ENCODE data around the gene IL4I1. TPM values are rescaled to one million over a fixed set of nuclear protein-coding genes. Genes with fewer than 3 reads are reported as not detected.

Gene IL4I1
- total and polyA plus RNA-seq, 2 experiments from 2014 or later: not detected

- DNase-seq (ENCODE audit: low read depth in 1 of 2, low spot score in 1 of 2): no peak
- Histone ChIP-seq H3K36me3 (no peaks in the 10 kb centered on the region), H3K9me3 (ENCODE audit: low read depth) (no peaks in the 10 kb centered on the region), H3K27ac (no peak overlapping the region), H3K4me1 (ENCODE audit: low read depth) (no peaks in the 10 kb centered on the region), H3K4me3 (no peak overlapping the region), H3K27me3 (no peaks in the 10 kb centered on the region)
- TF ChIP-seq, protein P1, sequence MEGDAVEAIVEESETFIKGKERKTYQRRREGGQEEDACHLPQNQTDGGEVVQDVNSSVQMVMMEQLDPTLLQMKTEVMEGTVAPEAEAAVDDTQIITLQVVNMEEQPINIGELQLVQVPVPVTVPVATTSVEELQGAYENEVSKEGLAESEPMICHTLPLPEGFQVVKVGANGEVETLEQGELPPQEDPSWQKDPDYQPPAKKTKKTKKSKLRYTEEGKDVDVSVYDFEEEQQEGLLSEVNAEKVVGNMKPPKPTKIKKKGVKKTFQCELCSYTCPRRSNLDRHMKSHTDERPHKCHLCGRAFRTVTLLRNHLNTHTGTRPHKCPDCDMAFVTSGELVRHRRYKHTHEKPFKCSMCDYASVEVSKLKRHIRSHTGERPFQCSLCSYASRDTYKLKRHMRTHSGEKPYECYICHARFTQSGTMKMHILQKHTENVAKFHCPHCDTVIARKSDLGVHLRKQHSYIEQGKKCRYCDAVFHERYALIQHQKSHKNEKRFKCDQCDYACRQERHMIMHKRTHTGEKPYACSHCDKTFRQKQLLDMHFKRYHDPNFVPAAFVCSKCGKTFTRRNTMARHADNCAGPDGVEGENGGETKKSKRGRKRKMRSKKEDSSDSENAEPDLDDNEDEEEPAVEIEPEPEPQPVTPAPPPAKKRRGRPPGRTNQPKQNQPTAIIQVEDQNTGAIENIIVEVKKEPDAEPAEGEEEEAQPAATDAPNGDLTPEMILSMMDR (IDR thresholded peaks at IDR 0.05; ENCODE audit: low read depth, low read length): no peak
These were observed 23.6 kb downstream of the IL4I1 start for GRCh38 chr19:49873129-49873521.

GRCh38 chr19:49872245-49873128, 24.2 kb downstream of the IL4I1 start:
- no peak overlapping the region for H3K27ac ChIP-seq

DNA sequence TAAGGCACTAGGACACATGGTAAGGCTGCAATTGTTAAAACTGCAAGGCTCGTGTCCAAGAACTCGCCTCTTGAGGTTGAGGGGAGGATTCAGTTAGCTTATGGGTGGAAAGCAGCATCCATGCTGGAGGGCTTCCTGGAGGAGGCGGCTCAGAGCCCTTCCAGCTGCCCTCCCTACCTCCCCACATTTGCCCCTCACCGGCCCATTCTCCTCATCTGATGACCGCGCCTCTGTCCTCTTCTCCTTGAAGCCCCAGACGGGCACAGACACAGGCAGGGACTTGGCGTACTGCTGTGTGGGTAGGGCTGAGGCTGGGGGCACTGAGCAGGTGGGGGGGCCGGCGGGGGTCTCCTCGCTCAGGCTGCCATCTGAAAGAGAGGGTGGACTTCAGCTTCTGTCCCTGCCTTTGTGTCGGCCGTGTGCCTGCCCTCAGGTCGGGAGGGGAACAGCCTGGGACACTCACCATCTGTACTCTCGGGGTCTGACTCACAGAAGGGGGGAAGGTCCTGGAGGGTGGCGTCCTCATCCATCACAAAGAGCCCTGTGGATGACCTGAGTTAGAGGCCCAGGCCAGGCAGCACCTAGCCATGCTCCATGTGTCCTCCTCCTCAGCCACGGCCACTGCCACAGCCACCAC, 25.2 kb downstream of the IL4I1 start:
- DNase-seq (ENCODE audit: low read depth in 1 of 2, low spot score in 1 of 2): no peak
- H3K27me3 ChIP-seq: no peaks in the 10 kb centered on the region
- peaks cover 2% of the 10 kb centered on the region for H3K4me1 ChIP-seq (ENCODE audit: low read depth)
- no peak overlapping the region for H3K4me3 ChIP-seq
- H3K27ac ChIP-seq: no peak overlapping the region
- H3K9me3 ChIP-seq (ENCODE audit: low read depth): no peaks in the 10 kb centered on the region
- no peaks in the 10 kb centered on the region for H3K36me3 ChIP-seq
- TF ChIP-seq, protein P1 (IDR thresholded peaks at IDR 0.05; ENCODE audit: low read depth, low read length): no peak

More at GRCh38 chr19:49872245-49873128, 24.2 kb downstream of the IL4I1 start:
- Histone ChIP-seq H3K9me3 (ENCODE audit: low read depth) (no peaks in the 10 kb centered on the region), H3K27me3 (no peaks in the 10 kb centered on the region), H3K36me3 (no peaks in the 10 kb centered on the region), H3K4me3 (no peak overlapping the region), H3K4me1 (ENCODE audit: low read depth) (no peaks in the 10 kb centered on the region)
- no peak for DNase-seq (ENCODE audit: low read depth in 1 of 2, low spot score in 1 of 2)
- TF ChIP-seq, protein P1 (IDR thresholded peaks at IDR 0.05; ENCODE audit: low read depth, low read length): no peak

DNA sequence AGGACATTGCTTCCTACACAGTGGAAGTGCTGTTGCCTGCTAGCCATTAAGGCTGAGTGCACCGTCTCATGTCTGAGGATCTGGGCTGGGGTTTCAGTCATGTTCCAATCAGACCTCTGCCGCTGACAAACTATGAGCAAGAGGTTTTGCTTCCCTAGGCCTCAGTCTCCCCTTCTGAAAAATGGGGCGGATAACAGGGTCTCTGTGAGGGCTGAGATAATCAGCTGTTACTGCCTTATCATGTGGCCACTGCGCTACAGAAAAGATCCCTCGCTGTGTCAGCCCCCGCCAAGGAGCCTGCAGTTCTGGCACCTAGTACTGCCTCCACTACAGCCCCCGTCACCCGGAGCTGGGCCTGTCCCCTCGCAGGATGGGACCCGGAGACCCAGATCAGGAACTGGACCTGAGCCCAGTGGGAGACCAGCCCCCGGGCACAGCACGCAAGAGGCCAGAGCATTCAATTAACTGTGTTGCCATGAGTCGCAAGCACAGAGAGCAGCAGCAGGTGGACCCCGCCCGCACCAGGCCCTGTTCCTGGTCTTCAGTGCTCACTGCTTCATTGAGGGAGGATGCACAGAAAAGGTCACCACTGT, 26.3 kb downstream of the IL4I1 start:
- Histone ChIP-seq H3K4me1 (ENCODE audit: low read depth) (peaks cover 11% of the 10 kb centered on the region), H3K36me3 (no peaks in the 10 kb centered on the region), H3K9me3 (ENCODE audit: low read depth) (no peaks in the 10 kb centered on the region), H3K27me3 (no peaks in the 10 kb centered on the region), H3K27ac (peak overlapping the region; percentile 82), H3K4me3 (peak overlapping the region; percentile 34)
- TF ChIP-seq, protein P1 (IDR thresholded peaks at IDR 0.05; ENCODE audit: low read depth, low read length): no peak
- DNase-seq (ENCODE audit: low read depth in 1 of 2, low spot score in 1 of 2): no peak

DNA sequence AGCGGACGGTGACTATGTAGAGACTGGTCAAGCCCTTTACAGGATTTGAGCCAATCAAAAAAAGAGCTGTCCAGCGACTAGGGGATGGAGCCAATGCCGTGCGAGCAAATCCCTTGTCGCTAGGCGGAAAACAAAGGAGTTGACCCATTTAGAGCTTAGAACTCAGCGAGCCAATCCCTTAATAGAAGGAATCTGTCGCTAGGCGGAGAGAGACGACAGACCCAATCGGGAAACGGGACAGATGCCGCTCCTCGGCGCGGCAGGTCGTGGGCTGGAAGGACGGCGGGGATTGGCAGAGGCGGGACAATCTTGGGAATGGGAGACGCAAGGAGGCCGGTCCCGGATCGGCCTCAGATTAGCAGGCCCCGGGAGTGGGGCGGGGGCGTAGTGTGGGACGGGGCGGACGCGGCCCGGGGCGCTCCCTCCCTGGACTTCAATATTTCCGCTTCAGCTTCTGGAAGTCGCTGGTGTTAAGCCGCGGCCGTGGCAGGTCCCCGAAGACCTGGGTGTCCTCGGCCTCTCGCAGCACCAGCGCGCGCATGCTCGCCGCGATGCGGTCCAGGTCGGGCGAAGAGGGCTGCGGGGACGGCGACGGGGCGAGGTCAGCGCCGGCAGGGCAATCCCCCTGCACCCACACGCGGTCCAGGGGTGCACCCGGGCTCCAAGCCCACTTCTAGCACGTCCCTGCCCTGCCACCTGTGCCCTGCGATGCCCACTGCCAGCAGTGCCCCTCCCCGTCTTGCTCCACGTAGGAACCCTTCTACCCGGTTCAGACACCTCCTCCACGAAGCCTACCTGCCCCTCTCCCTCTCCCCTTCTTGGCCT, 27.0 kb downstream of the IL4I1 start:
- Histone ChIP-seq H3K9me3 (ENCODE audit: low read depth) (no peaks in the 10 kb centered on the region), H3K4me1 (ENCODE audit: low read depth) (peaks cover 11% of the 10 kb centered on the region), H3K36me3 (no peaks in the 10 kb centered on the region), H3K27ac (peak overlapping the region; percentile 82), H3K4me3 (peak overlapping the region; percentile 34), H3K27me3 (no peaks in the 10 kb centered on the region)
- DNase-seq (ENCODE audit: low read depth in 1 of 2, low spot score in 1 of 2): peak; percentile 99 to 100
- TF ChIP-seq, protein P1 (IDR thresholded peaks at IDR 0.05; ENCODE audit: low read depth, low read length): peak; percentile 4
